GM18867 (cell line): ENCODE results near the gene KANK4.

Source experiments
- ATAC-seq: cut with Tn5 transposase; IDR thresholded peaks from one replicate; pipeline ENCODE4 v1.9.1; 2021; ENCODE audit warnings: mild to moderate bottlenecking, moderate library complexity; ENCODE audit not compliant: unreplicated experiment

The KANK4 gene

DNA sequence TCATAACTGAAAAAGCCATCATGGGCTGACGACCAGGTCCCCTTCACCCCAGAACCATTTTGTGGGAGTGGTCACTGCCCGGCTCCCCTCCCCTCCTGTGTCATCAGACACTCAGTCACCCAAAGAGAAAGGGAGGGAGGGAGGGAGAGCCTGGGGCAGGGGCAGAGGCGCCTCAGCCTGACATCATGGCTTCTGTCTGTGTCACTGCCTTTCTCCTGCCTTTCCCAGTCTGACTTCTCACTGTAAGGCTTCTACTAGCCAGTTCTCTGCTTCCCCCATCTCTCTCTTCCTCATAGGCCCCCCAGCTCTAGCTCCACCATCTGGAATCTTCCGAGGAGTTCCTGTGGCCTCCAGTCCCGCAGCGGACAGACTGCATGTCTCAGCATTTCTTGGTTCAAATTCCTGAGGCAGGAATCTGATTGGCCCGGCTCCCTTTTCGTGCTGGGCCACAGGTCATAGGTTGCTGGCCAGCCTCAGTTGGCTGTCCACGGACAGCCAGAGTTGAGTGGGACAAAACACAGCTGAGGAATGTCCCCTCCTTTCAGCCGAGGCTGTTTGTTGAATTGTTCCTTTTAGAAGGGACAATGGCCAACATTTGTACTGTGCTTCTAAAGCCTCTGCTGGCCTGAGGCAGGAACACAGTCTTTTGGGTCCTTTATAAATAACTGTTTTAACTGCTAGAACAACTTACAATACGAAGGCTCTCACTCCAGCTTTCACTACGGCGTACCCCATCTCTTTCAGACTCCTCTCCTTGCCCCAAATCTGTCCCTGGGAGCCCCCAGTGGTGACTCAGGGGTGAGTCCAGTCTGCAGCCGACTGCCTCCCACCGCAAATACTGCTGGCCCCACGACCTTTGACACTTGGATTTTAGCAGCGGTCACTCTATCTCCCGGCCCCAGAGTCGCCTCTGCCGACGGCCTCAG lies 18.7 kb upstream of the KANK4 start:
- no peak for ATAC-seq

DNA sequence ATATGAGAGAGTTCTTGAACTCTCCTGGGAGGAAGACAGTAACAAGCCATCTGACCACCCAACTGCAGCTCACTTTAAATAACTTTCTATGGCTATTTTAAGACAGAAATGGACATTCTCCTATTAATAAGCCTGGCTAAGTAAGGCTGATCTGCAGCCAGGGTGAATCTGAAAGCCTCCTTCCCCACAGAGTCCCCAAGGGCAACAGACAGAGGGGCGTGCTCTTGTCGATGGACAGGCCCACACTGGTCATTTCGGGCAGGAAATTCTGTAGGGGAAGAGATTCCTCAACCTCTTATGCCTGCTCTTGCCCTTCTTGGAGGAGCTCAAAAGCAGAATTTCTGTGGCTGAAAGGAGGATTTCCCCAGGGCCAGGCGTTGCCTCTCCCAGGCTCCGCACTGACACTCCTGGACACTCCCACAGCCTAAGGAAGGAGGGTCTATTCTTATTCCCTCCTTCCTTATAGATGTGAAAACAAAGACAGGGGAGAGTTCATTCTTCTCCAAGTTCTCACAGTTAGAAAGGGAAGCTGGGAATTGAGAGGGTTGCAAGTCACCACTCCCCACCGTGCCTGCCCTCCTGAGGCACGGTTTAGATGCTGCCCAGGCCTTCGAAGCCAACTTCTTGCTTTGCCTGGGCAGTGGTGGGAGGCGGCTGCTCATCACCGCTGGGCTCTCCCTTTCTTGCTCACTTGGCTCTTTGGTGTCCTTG lies 17.9 kb upstream of the KANK4 start:
- ATAC-seq = no peak

DNA sequence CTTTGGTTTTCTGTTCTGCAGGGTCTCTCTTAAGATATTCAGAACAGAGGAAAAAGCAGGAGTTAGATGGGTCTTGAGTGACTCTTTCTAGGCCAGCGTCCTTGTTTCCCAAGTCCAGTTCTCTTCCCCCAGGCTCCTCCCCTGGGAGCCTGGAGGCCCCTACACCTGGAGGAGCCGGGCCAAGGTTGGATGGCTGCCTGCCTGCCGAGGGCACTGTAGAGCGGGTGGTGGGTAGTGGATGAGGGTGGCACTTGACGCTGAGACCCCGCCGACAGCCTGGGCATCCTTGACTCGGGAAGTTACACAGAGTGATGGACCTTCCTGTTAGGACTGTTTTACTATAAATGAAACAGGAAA lies 17.4 kb upstream of the KANK4 start:
- ATAC-seq = no peak

DNA sequence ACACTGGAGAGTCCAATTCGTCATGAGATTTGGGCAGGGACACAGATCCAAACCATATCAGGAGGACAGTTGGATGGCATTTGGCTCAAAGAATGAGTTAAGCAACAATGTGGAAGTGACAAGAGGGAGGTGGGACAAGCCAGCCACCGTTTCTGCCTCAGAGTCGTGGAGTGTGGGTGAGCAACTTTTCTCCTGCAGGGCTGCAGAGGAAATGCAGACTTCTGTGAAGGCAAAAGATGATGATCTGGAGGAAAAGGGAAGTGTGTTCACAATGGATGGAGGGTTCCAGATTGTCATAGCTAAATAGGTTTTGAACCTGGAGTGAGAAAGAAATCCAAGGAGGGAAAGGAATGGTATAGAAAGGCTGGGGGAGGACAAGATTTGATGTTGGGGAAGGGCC lies 16.4 kb upstream of the KANK4 start:
- ATAC-seq = no peak

DNA sequence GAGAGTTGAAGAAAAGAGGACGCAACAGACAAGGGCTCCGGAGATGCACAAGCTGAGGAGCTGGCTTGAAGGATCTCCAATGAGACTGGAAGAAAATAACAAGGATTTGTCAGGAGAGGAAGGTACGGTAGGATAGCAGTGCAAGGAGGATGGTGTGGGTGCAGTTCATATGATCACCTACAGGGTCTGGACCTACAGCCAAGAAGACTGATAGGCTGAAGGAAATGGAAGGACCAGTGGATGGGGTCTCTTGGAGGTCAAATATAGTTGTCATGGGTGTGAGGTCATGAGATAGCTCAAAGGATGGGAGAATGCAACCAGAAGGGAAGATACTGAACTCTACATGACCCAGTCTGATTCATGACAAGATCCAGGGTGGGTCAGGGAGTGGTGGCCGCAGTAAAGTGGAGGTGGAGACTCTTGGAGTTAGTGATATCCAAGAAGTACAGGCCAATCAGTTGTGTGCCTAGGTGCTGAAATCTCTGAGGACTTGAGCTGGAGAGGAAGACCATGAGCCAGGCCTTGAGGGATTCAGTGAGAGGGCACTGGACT lies 15.3 kb upstream of the KANK4 start:
- ATAC-seq = no peak

DNA sequence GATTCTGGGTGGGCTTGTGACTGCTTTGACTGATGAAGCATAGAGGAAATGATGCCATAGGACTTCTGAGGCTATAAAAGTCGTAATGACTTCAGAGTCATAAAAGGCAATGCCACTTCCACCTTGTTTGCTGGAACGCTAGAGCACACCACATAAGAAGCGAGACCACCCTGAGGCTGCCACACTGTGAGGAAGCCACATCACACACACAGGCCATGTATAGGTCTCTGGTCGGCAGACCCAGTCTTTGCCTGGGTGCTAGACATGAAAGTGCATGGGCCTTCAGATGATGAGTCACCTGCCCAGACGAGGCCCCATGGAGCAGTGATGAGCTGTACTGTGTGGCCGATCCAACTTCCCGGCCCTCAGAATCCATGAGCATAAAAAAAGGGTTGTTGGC lies 14.2 kb upstream of the KANK4 start:
- no peak for ATAC-seq

DNA sequence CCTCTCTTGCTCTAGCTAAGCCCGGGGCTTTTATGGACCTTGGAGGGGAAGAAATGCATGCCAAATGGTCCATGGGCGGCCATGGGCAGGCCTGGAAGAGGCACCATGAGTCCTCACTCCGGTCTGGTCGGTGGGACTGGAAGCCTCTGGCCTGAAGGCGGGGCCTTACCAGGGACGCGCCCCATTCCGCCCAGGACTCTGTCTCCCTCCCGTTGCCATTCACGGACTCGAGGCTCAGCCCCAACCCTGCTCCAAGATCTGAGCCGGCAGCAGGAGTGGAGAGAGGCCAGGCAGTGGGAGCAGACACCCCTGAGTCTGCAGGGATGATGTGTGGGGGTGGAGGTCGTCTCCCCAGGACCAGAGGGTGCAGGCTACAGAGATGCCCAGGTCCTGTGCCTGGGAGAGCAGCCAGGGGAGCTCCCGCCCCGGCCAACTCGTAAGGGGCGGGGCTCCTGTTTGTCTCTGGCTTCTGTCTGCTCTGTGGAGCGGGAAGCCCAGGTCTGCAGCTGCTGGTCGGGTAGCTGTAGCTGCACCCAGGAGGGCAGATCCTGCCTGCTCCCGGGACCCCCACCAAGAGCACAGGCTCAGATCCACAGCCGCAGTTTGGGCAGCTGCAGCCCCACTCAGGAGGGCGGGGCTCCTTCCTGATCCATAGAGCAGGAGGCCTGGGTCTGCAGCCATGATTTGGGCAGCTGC lies 8.3 kb upstream of the KANK4 start:
- ATAC-seq = no peak

DNA sequence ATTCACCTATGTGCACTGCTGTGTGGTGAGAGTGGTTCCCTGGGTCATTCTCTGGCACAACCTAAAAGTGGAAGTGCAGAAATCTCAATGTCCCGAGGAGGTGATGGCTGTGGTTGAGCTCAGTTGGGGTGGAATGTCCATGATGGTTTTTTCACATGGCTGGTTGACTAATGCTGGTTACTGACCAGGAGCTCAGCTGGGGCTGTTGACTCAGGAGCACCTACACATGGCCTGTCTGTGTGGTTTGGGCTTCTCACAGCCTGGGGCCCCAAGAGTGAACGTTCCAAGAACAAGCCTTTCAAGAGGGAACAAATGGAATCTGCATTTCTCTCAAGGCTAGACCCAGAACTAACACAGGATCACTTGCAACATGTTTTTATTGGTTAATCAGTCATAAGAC lies 6.4 kb upstream of the KANK4 start:
- no peak for ATAC-seq

DNA sequence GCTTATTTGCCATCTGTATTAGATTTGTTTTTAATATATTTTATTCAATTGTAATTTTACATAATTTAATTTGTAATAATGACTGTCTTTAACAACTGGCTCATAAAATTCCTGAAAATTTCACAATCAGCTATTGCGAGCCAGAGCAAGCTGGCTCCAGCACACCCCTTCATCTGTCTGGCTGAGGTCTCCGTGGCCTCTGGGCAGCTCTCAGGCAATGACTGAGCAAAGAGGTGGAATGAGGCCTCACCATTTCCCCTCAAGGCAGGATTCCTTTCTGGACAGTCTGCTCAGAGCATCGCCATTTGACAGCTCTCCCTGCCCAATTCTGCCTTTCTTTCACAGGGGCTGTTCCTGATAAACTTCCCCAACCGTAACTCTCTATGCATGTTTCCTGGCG lies 5.8 kb upstream of the KANK4 start:
- ATAC-seq = no peak

DNA sequence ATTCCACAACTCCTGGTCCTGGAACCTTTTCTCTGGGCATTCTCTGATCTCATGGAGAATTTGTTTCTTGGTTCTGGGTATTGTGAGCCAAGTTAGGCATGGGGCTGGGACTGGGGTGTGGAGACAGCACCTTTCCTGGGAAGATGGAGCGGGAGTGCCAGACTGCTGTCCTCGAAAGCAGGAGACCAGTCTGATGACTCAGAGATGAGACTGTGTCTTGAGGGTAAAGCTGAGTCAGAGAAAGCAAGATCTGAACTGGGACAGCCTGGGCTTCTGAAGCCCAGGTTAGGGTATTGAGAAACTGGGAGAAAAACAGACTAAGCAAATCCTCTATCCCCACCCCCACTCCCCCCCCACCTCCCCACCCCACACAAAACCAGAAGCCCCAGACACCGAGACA lies 2.2 kb upstream of the KANK4 start:
- ATAC-seq = no peak

DNA sequence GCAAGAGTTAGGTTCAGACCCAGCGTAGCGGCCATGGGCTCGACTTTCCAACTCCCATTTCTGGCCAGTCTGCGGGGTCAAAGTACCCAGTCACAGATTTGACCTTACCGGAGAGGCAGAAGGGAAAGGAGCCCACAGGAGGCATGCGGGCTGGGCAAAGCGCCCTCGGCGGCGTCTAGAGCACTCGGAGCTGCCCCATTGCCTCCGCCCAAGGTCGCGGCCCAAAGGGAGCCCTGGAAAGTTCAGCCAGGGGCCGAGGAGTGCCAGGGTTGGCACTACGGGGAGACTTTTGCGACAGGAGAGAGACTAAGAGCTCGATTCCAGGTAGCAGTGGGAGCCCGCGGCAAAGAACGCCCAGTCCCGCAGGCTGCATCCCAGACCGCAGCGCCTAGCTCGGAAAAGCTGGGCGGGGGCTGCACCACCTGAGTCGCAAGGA lies 896 bp downstream of the KANK4 start:
- no peak for ATAC-seq

DNA sequence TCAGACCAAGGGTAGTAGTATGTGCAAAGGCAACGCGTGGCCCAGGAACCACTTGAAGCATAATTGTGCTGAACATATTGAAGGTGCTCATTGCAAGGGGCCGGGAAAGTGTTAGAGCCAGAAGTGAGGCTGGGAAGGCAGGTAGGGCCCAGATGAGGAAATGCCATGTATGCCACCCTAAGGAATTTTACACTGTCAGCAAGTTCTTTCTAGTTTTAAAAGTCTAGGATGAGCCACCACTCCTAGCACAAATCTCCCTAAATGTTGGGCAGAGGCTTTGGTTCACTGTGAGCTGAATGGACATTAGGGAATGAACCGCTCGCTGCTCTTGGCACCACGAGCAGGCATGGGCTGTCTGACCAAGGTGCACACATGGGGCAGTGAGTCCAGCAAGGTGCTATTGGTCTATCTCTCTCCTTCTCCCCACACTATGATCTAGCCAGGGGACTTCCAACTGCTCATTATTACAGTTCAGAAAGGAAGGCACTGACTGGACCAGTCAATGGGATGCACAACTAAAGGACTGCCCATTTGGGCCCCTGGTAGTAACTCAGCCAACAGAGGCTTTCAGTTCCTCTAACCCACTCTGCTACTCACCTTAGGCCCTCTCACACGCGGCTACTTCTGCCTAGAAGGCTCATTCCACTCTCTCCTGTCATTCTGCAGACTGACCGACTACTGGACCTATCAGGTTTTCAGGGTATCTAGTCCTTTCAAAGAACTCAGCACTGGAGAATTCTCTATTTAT lies 2.0 kb downstream of the KANK4 start:
- ATAC-seq = no peak

DNA sequence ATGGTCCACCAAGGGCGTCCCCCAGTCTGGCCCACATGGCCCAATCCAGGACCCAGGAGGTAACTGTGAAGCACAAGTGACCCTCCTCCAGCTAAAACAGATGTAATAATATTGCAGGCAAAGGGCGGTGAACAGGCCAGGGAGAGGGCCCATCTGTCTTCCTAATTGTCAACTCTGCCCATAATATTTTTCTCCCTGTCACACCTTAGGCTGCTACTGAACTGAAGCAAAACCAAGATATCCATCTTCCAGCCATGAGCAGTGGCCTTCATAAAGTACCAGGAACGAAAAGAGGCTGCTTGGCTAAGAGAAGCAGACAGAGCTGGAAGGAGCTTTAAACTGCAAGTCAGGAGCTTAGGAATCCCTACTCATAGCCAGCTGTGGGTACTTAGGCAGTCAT lies 3.1 kb downstream of the KANK4 start:
- no peak for ATAC-seq

DNA sequence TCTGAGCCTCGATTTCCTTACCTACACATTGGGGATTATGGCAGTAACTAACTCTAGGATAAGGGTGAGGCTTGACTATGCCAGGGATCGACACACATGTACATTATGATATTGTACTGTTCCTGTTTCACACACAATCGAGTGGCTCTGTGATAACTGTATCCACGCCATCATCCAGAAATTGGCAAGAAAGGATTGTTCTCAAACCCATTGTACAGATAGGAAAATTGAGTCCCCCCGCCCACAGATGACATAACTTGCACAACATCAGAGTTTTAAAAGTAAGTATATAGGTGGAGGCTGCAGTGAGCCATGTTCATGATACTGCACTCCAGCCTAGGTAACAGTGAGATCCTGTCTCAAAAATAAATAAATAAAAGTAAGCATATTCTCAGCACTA lies 3.8 kb downstream of the KANK4 start:
- ATAC-seq = no peak

DNA sequence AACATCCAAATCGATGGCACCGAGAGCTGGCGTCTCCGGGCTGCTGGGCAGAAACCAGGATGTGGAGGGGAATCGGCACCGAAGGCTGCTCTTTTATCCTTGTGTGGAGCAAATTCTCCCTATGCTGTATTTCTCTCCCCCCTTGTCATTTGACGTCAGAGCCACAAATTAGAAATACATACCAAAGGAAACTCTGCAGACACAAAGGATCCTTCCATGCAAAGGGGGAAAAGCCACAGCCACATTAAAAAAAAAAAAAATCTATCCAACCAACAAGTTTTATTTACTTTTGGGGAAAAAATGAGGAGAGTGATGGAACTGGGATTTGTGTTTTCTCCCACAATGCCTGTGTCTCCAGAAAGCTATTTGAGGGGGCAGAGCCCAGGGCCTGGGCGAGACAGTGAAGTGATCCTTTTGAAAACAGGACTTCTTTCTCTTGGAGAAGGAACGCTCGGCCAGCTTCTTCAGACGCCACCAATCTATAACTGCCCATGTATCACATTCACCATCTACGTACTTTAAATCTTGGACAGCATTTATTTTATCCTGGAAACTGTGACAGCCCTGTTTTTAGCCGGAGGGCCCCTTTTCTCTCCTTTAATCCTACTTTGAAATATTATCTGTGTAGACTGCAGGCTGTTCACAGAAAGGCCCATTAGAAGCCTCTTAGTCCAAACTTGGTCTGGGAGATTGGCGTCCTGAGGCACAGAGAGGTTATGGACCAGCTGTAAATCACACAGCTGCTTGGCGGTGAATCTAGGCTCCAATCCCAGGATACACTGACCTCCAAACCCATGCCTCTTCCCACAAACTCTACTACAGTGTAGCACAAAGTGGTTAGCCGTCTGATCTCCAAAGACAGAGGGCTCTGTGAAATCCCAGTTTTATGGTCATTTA lies 4.5 kb downstream of the KANK4 start:
- no peak for ATAC-seq

DNA sequence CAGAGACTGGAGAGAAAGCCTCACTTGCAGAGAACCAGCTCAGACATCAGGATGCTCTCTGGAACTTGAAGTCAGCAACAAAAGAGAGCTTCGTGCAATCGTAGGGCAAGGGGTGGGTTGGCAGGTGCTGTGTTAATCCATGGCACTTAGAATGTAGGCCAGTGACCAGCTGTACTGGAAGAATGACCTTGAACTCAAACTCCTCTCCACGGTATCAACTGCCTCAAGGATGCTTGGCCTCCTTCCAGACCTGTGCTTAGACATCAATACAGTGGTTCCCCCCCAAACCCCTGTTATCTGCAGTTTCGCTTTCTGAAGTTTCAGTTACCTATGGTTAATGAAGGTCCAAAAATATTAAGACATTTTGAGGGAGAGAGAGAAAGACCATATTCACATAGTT lies 6.5 kb downstream of the KANK4 start:
- no peak for ATAC-seq

DNA sequence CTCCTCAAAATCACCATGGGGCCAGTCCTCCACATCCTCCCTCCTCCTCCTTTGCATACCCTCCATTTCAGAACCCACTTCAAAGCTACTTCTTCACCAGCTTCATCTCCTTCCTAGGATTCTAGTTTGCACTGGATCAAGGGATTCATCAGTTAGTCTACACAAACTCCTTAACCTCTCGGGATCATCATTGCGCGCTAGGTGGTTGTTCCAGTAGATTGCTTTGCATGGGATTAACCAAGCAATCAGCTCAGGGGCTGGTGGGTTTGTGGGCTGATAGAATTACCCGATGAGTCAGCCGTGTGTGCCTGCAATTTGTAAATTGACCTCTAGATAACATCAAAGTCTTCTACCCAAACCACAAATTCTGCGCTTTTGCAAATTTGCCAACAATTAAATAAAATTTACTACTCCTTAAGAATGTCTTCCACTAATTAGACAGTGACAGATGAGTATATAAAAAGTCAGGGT lies 7.7 kb downstream of the KANK4 start:
- no peak for ATAC-seq

DNA sequence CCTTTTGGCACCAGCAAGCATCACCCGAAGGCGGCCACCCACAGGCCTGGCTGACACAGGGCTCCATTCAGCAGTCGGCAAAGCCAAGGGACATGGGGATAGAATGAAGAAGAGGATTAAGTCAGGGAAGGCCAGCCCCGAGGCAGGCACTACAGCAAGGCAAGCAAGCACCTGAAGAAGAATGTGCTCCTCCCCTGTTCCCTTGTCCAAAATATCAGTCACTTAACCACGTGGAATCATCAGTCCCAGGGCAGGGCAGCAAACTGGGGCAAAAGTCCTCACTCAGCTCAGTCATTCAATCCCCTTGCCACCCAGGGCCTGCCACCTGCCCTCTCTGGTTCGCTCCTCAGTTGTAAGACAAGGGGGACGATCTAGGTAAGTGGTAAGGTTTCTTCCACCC lies 9.3 kb downstream of the KANK4 start:
- no peak for ATAC-seq

DNA sequence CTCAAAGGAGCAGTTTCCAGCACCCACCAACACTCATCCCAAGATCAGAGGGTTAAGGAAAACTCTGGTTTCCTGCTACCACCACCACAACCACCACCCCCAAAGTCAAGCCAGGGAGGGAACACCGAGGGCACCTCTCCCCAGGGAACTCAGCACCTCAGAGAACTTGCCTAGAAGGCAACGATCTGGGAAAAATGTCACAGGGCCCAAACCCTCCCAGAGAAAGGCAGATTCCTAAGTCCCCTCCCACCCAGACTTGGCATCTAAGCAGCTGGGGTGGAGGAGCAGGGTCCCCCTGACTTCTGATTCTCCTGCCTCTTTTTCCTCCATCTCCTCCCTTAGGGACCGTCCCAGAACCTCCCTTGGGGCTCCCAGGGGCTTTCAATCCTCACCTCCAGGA lies 10.6 kb downstream of the KANK4 start:
- ATAC-seq = no peak
